Measurements from ENCODE around the gene OR52E2.
"Not testable (repeated sequence)": the region's sequence is repeated elsewhere in the genome, so short reads cannot be mapped to it uniquely, and the experiment has no call there.

OR52E2 gene

GRCh38 chr11:5059391-5059790 lies at the start of gene OR52E2:
OR52E2 (minus strand) TSS chr11:5059627; CDS start chr11:5059627, 0 bp downstream.
- no peak for DNase-seq

- DNase-seq = no peak
Observed at GRCh38 chr11:5107285-5107684, 47.9 kb upstream of the OR52E2 start.

GRCh38 chr11:5103066-5103465 lies 43.6 kb upstream of the OR52E2 start:
- DNase-seq = no peak

GRCh38 chr11:5102246-5102645 lies 42.8 kb upstream of the OR52E2 start:
- DNase-seq = no peak

GRCh38 chr11:5096011-5096410 lies 36.6 kb upstream of the OR52E2 start:
- DNase-seq = no peak

- no peak for DNase-seq
Observed at GRCh38 chr11:5092821-5093585, 33.6 kb upstream of the OR52E2 start.

GRCh38 chr11:5090668-5091067 lies 31.2 kb upstream of the OR52E2 start:
- no peak for DNase-seq

- DNase-seq = no peak
Observed at GRCh38 chr11:5088556-5088955, 29.1 kb upstream of the OR52E2 start.

- DNase-seq = no peak
Observed at GRCh38 chr11:5083602-5084001, 24.2 kb upstream of the OR52E2 start.

- DNase-seq = no peak
Observed at GRCh38 chr11:5081405-5081804, 22.0 kb upstream of the OR52E2 start.

- DNase-seq = no peak
Observed at GRCh38 chr11:5071799-5072198, 12.4 kb upstream of the OR52E2 start.

- DNase-seq = no peak
Observed at GRCh38 chr11:5069272-5069671, 9.8 kb upstream of the OR52E2 start, which contains the start of gene OR52E1. OR52E1 (plus strand) TSS chr11:5069572.

- DNase-seq = no peak
Observed at GRCh38 chr11:5065027-5065426, 5.6 kb upstream of the OR52E2 start.

- not testable (repeated sequence) for DNase-seq
Observed at GRCh38 chr11:5058679-5059078, 748 bp downstream of the OR52E2 start.

- no peak for DNase-seq
Observed at GRCh38 chr11:5046754-5047330, 12.6 kb downstream of the OR52E2 start.

- DNase-seq = no peak
Observed at GRCh38 chr11:5046226-5046625, 13.2 kb downstream of the OR52E2 start, which contains the start of gene OR52J3. OR52J3 (plus strand) TSS chr11:5046526; CDS start chr11:5046526, 0 bp downstream.

- DNase-seq = no peak
Observed at GRCh38 chr11:5043380-5043779, 16.0 kb downstream of the OR52E2 start.

- no peak for DNase-seq
Observed at GRCh38 chr11:5042091-5042490, 17.3 kb downstream of the OR52E2 start.

GRCh38 chr11:5040876-5041275 lies 18.6 kb downstream of the OR52E2 start:
- no peak for DNase-seq

GRCh38 chr11:5038341-5038740 lies 21.1 kb downstream of the OR52E2 start:
- no peak for DNase-seq

GRCh38 chr11:5037926-5038325 lies 21.5 kb downstream of the OR52E2 start:
- DNase-seq = no peak

GRCh38 chr11:5036669-5037068 lies 22.8 kb downstream of the OR52E2 start:
- no peak for DNase-seq

GRCh38 chr11:5021996-5022395 lies 37.4 kb downstream of the OR52E2 start:
- no peak for DNase-seq

- no peak for DNase-seq
Observed at GRCh38 chr11:5013012-5013411, 46.4 kb downstream of the OR52E2 start.

- DNase-seq = no peak
Observed at GRCh38 chr11:5011254-5011653, 48.2 kb downstream of the OR52E2 start.

Data from stimulated activated CD4-positive, alpha-beta T cell treated with anti-CD3 and anti-CD28 coated beads, Interleukin-4, amount 100 ng/mL, for 4 hours (primary cell).